Endothelial cell (in vitro differentiated cells): ENCODE data around the gene TENT5C. TPM values are rescaled to one million over a fixed set of nuclear protein-coding genes. Genes with fewer than 3 reads are reported as not detected.

Experiments
- DNase-seq: peaks from one replicate; pipeline ENCODE4 v3.0.0; 2021; ENCODE audit warnings: low spot score
- H3K27ac Mint-ChIP-seq: one replicate; pipeline ENCODE4 v1.8.0; 2021; ENCODE audit warnings: mixed read lengths, inconsistent platforms; ENCODE audit not compliant: unreplicated experiment
- H3K27me3 Mint-ChIP-seq: one replicate; pipeline ENCODE4 v1.8.0; 2021; ENCODE audit warnings: mild to moderate bottlenecking, moderate library complexity, mixed read lengths, inconsistent platforms; ENCODE audit not compliant: unreplicated experiment
- H3K36me3 Mint-ChIP-seq: one replicate; pipeline ENCODE4 v1.8.0; 2021; ENCODE audit warnings: mild to moderate bottlenecking, low read depth, mixed read lengths, inconsistent platforms; ENCODE audit not compliant: unreplicated experiment
- H3K4me1 Mint-ChIP-seq: one replicate; pipeline ENCODE4 v1.8.0; 2021; ENCODE audit warnings: mild to moderate bottlenecking, mixed read lengths, inconsistent platforms; ENCODE audit not compliant: unreplicated experiment
- H3K4me3 Mint-ChIP-seq: one replicate; pipeline ENCODE4 v1.8.0; 2021; ENCODE audit warnings: mild to moderate bottlenecking, mixed read lengths, inconsistent platforms; ENCODE audit not compliant: unreplicated experiment
- H3K9me3 Mint-ChIP-seq: one replicate; pipeline ENCODE4 v1.8.0; 2021; ENCODE audit warnings: mixed read lengths, inconsistent platforms; ENCODE audit not compliant: unreplicated experiment
- total RNA-seq: library from RNA; stranded (reverse); fragmentation: NEBNext Ultra II Directional; extraction: Animal tissue kit (Norgen Biotek cat#: 25700); gene quantifications from one replicate; pipeline ENCODE4 v1.2.1, GENCODE V29; 2021; ENCODE audit not compliant: unreplicated experiment
- TF ChIP-seq, protein P1 (sequence below): fragments of 200-600 bp; sonication (generic); IDR thresholded peaks from one replicate; pipeline ENCODE4 v1.5.0; 2021; ENCODE audit warnings: antibody characterized with exemption; ENCODE audit not compliant: unreplicated experiment

TENT5C gene
- total RNA-seq, 1 donor from 2014 or later, result 0.05 TPM

- Mint-ChIP-seq H3K27ac (no peak overlapping the region), H3K4me1 (no peaks in the 10 kb centered on the region), H3K36me3 (no peaks in the 10 kb centered on the region), H3K27me3 (peaks cover 2% of the 10 kb centered on the region), H3K9me3 (no peaks in the 10 kb centered on the region), H3K4me3 (no peak overlapping the region)
- DNase-seq, result no peak
- TF ChIP-seq, protein P1, sequence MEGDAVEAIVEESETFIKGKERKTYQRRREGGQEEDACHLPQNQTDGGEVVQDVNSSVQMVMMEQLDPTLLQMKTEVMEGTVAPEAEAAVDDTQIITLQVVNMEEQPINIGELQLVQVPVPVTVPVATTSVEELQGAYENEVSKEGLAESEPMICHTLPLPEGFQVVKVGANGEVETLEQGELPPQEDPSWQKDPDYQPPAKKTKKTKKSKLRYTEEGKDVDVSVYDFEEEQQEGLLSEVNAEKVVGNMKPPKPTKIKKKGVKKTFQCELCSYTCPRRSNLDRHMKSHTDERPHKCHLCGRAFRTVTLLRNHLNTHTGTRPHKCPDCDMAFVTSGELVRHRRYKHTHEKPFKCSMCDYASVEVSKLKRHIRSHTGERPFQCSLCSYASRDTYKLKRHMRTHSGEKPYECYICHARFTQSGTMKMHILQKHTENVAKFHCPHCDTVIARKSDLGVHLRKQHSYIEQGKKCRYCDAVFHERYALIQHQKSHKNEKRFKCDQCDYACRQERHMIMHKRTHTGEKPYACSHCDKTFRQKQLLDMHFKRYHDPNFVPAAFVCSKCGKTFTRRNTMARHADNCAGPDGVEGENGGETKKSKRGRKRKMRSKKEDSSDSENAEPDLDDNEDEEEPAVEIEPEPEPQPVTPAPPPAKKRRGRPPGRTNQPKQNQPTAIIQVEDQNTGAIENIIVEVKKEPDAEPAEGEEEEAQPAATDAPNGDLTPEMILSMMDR, result no peak
These were observed 40.4 kb downstream of the TENT5C start for GRCh38 chr1:117646007-117646811.

DNA sequence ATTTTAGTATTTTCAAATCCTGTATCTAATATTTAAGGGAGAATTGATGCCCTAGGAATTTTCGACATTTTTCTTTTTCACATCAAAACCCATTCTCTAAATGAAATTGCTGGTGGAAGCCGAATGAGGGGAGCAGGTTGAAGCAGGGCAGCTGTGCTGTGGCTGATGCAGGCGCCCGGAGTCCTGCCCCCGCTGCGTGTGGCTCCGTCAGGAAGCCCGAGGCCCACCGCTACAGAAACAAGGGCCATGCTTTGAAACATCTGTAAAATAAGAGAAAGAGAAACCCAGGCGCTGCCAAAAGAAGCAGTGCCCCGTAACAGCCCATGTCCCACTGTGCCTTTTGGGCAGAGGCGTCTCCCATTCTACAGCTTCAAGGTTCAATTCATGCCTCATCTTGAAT is 41.1 kb downstream of the TENT5C start:
- TF ChIP-seq, protein P1, result no peak
- no peak overlapping the region for H3K27ac Mint-ChIP-seq
- no peak overlapping the region for H3K4me3 Mint-ChIP-seq
- no peaks in the 10 kb centered on the region for H3K9me3 Mint-ChIP-seq
- H3K4me1 Mint-ChIP-seq, result no peaks in the 10 kb centered on the region
- H3K27me3 Mint-ChIP-seq, result peaks cover 2% of the 10 kb centered on the region
- DNase-seq, result no peak
- no peaks in the 10 kb centered on the region for H3K36me3 Mint-ChIP-seq

GRCh38 chr1:117648015-117648414 is 42.2 kb downstream of the TENT5C start:
- DNase-seq, result no peak
- no peaks in the 10 kb centered on the region for H3K4me1 Mint-ChIP-seq
- H3K27ac Mint-ChIP-seq, result no peak overlapping the region
- no peaks in the 10 kb centered on the region for H3K36me3 Mint-ChIP-seq
- no peaks in the 10 kb centered on the region for H3K9me3 Mint-ChIP-seq
- TF ChIP-seq, protein P1, result no peak
- peaks cover 2% of the 10 kb centered on the region for H3K27me3 Mint-ChIP-seq
- no peak overlapping the region for H3K4me3 Mint-ChIP-seq

DNA sequence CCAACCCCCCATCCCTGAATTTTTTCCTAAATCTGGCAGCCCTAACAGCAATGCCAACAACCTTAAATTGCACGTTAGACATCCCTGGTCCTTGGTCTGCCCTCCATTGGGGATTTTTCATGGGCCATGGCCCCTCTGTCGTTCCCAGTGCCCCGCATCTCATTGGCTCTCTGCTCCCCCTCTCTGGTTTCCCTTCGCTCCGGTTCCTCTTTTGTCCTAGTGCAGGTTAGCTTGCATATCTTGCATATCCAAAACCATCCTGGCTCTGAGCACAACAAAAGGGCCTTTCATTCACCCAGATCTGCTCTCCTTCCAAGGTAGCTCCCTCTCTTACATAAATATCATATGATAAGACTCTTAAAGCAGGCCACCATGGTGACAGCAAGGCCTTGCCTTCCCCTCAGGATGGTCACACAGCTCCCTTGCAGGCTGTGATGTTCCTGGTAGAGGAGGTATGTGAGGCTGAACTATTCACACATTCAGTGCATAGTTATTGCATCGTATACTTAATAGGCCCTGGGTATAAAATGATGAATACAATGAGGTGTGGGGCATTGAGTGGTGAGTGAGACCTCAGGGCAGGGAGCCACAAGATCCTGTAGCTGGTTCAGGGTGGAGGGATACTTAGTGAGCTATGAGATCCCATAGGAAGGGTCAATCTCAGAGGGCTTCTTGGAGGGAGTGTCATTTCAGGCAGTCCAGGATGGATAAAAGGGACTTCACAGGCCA is 45.2 kb downstream of the TENT5C start:
- Mint-ChIP-seq H3K4me3 (no peak overlapping the region), H3K4me1 (no peaks in the 10 kb centered on the region), H3K9me3 (no peaks in the 10 kb centered on the region), H3K36me3 (no peaks in the 10 kb centered on the region), H3K27me3 (peaks cover 2% of the 10 kb centered on the region), H3K27ac (no peak overlapping the region)
- DNase-seq, result no peak
- TF ChIP-seq, protein P1, result no peak

DNA sequence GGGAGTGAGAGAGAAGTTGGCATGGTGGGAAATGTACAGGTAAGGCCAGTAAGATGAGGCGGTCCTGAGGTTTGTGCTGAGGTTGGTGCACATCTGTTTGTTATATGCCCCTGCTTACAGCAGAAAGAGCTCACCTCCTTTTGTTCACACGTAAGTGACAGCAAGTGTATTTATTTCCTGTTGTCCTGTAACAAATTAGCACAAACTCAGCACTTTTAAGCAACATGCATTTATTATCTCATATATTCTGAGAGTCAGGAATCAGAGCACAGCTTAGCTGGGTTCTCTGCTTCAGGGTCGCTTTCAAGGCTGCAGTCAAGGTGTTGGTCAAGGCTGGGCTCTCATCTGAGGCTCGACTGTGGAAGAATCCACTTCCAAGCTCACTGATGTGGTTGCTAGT is 45.8 kb downstream of the TENT5C start:
- Mint-ChIP-seq H3K36me3 (no peaks in the 10 kb centered on the region), H3K27ac (no peak overlapping the region), H3K9me3 (no peaks in the 10 kb centered on the region), H3K4me1 (no peaks in the 10 kb centered on the region), H3K4me3 (no peak overlapping the region), H3K27me3 (peaks cover 2% of the 10 kb centered on the region)
- TF ChIP-seq, protein P1, result no peak
- DNase-seq, result no peak
